ENCODE data around the gene BTNL9.

GRCh38 chr5:181098762-181099601 lies 58.9 kb downstream of the BTNL9 start:
- TF ChIP-seq AKAP8 (CRISPR knock-in tag; IDR thresholded peaks at IDR 0.05) (no peak), CC2D1A (CRISPR knock-in tag; IDR thresholded peaks at IDR 0.05) (no peak), GLMP (CRISPR knock-in tag; IDR thresholded peaks at IDR 0.05; ENCODE audit: borderline replicate concordance) (no peak), KDM1A (CRISPR knock-in tag; IDR thresholded peaks at IDR 0.05) (no peak), NPAS2 (CRISPR knock-in tag; IDR thresholded peaks at IDR 0.05; ENCODE audit: borderline replicate concordance) (no peak), ZNF296 (CRISPR knock-in tag; conservative IDR thresholded peaks at IDR 0.05) (no peak), PRPF4 (IDR thresholded peaks at IDR 0.05; ENCODE audit: low read depth, low read length, poor library complexity, severe bottlenecking) (no peak), FOXK1 (CRISPR knock-in tag; IDR thresholded peaks at IDR 0.05; ENCODE audit: borderline replicate concordance, low read depth) (no peak), DNMT3B (CRISPR knock-in tag; conservative IDR thresholded peaks at IDR 0.05) (no peak), PITX1 (CRISPR knock-in tag; IDR thresholded peaks at IDR 0.05) (no peak), ZBTB49 (CRISPR knock-in tag; IDR thresholded peaks at IDR 0.05; ENCODE audit: borderline replicate concordance) (no peak), ZBTB33 (CRISPR knock-in tag; IDR thresholded peaks at IDR 0.05) (no peak), HMGXB4 (CRISPR knock-in tag; IDR thresholded peaks at IDR 0.05; ENCODE audit: borderline replicate concordance in 1 of 2, low read depth in 1 of 2) (no peak)
